ENCODE results near the gene CYB561.

- no peak for TF ChIP-seq POLR2AphosphoS5 (IDR thresholded peaks at IDR 0.05; ENCODE audit: low read depth, low read length)
- TF ChIP-seq SIN3A (IDR thresholded peaks at IDR 0.05; ENCODE audit: borderline replicate concordance, insufficient read depth, low read length) = no peak
- no peak for TF ChIP-seq TAF1 (IDR thresholded peaks at IDR 0.05; ENCODE audit: borderline replicate concordance, insufficient read depth, low read length)
These were observed 43.2 kb upstream of the CYB561 start for GRCh38 chr17:63489291-63489690.
